ENCODE results near the gene PSMG2. TPM values are rescaled to one million over a fixed set of nuclear protein-coding genes. Genes with fewer than 3 reads are reported as not detected.

PSMG2 gene
- total RNA-seq, 1 experiment from 2014 or later: 84.3 TPM

DNA sequence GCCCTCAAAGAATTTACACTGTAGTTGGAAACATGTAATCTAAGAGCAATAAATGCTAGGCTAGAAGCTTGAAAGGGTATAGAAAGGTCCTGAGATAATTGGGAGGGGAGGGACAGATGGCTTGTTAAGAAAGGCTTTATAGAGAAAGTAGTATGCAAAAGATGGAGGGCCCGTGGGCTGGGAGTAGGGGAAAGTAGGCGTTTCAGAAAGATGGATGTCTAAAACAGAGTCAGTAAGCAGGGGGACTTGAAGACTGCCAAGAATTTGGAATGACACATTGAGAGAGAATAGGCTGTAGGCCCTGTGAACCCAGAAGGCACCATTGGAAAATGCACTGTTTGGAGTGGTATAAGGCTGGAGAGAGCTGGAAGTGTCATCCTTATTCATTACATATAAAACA, 822 bp downstream of the PSMG2 start (continued):
- TF ChIP-seq EZH2 (IDR thresholded peaks at IDR 0.05): no peak
- TF ChIP-seq, protein P1, sequence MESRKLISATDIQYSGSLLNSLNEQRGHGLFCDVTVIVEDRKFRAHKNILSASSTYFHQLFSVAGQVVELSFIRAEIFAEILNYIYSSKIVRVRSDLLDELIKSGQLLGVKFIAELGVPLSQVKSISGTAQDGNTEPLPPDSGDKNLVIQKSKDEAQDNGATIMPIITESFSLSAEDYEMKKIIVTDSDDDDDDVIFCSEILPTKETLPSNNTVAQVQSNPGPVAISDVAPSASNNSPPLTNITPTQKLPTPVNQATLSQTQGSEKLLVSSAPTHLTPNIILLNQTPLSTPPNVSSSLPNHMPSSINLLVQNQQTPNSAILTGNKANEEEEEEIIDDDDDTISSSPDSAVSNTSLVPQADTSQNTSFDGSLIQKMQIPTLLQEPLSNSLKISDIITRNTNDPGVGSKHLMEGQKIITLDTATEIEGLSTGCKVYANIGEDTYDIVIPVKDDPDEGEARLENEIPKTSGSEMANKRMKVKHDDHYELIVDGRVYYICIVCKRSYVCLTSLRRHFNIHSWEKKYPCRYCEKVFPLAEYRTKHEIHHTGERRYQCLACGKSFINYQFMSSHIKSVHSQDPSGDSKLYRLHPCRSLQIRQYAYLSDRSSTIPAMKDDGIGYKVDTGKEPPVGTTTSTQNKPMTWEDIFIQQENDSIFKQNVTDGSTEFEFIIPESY (IDR thresholded peaks at IDR 0.05; ENCODE audit: extremely low read depth, insufficient replicate concordance, low read length): no peak

DNA sequence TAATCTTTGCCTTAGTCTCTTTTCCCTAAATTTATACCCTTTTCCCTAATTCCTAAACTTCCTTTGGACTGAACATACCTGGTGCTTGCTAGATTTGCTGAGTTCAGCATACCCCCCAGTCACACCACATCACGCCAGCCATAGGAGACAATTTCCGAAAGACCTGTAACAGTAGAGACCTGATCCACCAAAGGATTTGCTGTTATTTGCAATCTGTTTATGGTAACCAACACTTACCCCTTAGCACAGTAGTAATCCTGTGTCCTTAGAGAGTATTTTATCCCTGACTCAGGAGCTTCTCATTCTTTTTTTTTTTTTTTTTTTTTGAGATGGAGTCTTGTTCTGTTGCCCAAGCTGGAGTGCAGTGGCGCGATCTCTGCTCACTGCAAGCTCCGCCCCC, 8.6 kb downstream of the PSMG2 start:
- intact Hi-C loops (cut with micrococcal nuclease): no loop called here
- no peak overlapping the region for H3K4me2 ChIP-seq (ENCODE audit: low read length)
- no peaks in the 10 kb centered on the region for H4K20me1 ChIP-seq (ENCODE audit: insufficient read depth)
- H3K4me1 ChIP-seq (ENCODE audit: control insufficient read depth in 1 of 2, insufficient read depth in 2 of 2, low read length in 2 of 2): no peaks in the 10 kb centered on the region
- RAD21 ChIA-PET (ENCODE audit: low non-redundant PET in 1 of 2, low total read pairs in 2 of 2, uncharacterized antibody in 2 of 2, unreplicated experiment in 2 of 2): no interaction called here
- POLR2A ChIA-PET: interaction anchor here (0.6 kb wide), 1 partner anchor 154 kb away, joined by 3 read pairs; no protein-coding TSS in a partner anchor
- peaks cover 27% of the 10 kb centered on the region for H3K79me2 ChIP-seq (ENCODE audit: insufficient read depth, low read length)
- DNase-seq (ENCODE audit: low read depth, low spot score): no peak
- H3K27me3 ChIP-seq (ENCODE audit: insufficient read depth, low read length): no peaks in the 10 kb centered on the region
- BruUV-seq (replicated peaks): no TSS peak
- H3K36me3 ChIP-seq (ENCODE audit: control insufficient read depth in 1 of 2, insufficient read depth in 2 of 2, low read length in 2 of 2): peaks cover 30 to 38% of the 10 kb centered on the region in 2 experiments
- ATAC-seq: no peak
- no peaks in the 10 kb centered on the region for H3K9me3 ChIP-seq (ENCODE audit: control insufficient read depth in 1 of 2, insufficient read depth in 1 of 2, low read depth in 1 of 2, low read length in 2 of 2)
- CTCF ChIA-PET: no interaction called here
- no peak overlapping the region for H2AFZ ChIP-seq (ENCODE audit: low read depth, low read length, poor library complexity, severe bottlenecking)
- no peak overlapping the region for H3K9ac ChIP-seq (ENCODE audit: low read length)
- H3K27ac ChIP-seq (ENCODE audit: low read depth, low read length): no peak overlapping the region
- no peaks in the 10 kb centered on the region for H3K9me2 ChIP-seq (ENCODE audit: insufficient read depth)
- H3K4me3 ChIP-seq (replicated peaks in 1 of 2; ENCODE audit: low read depth in 1 of 2, low read length in 2 of 2): no peak overlapping the region
- TF ChIP-seq EGR1 (IDR thresholded peaks at IDR 0.05; ENCODE audit: low read depth): no peak

DNA sequence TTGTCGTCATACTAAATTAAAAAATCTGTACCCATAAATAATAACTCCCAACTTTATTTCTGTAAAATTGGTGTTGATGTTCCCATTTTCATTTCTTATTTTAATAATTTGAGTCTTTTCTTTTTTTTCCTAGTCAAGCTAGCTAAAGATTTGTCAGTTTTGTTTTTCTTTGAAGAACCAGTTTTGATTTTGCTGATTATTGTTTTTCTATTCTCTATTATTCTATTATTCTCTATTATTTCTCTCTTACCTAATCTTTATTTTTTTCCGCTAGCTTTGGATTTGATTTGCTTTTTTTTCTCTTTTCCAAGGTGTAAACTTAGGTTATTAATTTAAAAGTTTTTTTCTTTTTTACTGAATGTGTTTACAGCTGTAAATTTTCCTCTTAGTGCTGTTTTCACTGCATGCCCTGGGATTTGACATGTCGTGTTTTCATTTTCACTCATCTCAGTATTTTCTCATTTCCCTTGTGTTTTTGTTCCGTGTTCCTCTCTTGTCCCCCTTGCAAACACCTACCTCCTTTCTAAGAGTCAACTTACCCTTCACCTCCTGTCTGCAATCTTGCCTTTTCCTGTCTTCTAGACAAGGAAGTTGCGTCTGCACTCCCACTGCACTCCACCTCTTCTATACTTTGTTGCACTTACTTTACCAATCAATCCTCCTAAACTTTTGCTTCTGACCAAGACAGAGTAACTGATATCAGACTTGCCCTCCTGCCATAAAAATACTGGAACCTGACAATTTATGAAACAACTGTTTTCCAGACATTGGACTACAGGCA, 18.8 kb downstream of the PSMG2 start:
- intact Hi-C loops (cut with micrococcal nuclease): no loop called here
- Histone ChIP-seq H3K36me3 (ENCODE audit: control insufficient read depth in 1 of 2, insufficient read depth in 2 of 2, low read length in 2 of 2) (peaks cover 34 to 40% of the 10 kb centered on the region in 2 experiments), H3K9ac (ENCODE audit: low read length) (no peak overlapping the region), H3K4me2 (ENCODE audit: low read length) (no peak overlapping the region), H3K79me2 (ENCODE audit: insufficient read depth, low read length) (no peaks in the 10 kb centered on the region), H3K27me3 (ENCODE audit: insufficient read depth, low read length) (no peaks in the 10 kb centered on the region), H3K27ac (ENCODE audit: low read depth, low read length) (no peak overlapping the region), H4K20me1 (ENCODE audit: insufficient read depth) (no peaks in the 10 kb centered on the region), H3K4me1 (ENCODE audit: control insufficient read depth in 1 of 2, insufficient read depth in 2 of 2, low read length in 2 of 2) (no peaks in the 10 kb centered on the region), H3K9me3 (ENCODE audit: control insufficient read depth in 1 of 2, insufficient read depth in 1 of 2, low read depth in 1 of 2, low read length in 2 of 2) (no peaks in the 10 kb centered on the region), H3K9me2 (ENCODE audit: insufficient read depth) (no peaks in the 10 kb centered on the region), H2AFZ (ENCODE audit: low read depth, low read length, poor library complexity, severe bottlenecking) (no peak overlapping the region), H3K4me3 (replicated peaks in 1 of 2; ENCODE audit: low read depth in 1 of 2, low read length in 2 of 2) (no peak overlapping the region)
- no peak for ATAC-seq
- ChIA-PET POLR2A (no interaction called here), RAD21 (ENCODE audit: low non-redundant PET in 1 of 2, low total read pairs in 2 of 2, uncharacterized antibody in 2 of 2, unreplicated experiment in 2 of 2) (no interaction called here), CTCF (interaction anchor here (1.5 kb wide), 1 partner anchor 212 kb away, joined by 5 read pairs; no protein-coding TSS in a partner anchor)
- no TSS peak for BruUV-seq (replicated peaks)
- DNase-seq (ENCODE audit: low read depth, low spot score): no peak
- TF ChIP-seq SIN3A (IDR thresholded peaks at IDR 0.05; ENCODE audit: low read depth) (no peak), FOSL1 (IDR thresholded peaks at IDR 0.05; ENCODE audit: low read depth) (no peak), POLR2A (IDR thresholded peaks at IDR 0.05; ENCODE audit: borderline replicate concordance, extremely low read depth, insufficient read depth, insufficient read length) (no peak), ZFX (IDR thresholded peaks at IDR 0.05) (no peak), SP1 (IDR thresholded peaks at IDR 0.05; ENCODE audit: low read depth) (no peak)
- TF ChIP-seq, protein P2, sequence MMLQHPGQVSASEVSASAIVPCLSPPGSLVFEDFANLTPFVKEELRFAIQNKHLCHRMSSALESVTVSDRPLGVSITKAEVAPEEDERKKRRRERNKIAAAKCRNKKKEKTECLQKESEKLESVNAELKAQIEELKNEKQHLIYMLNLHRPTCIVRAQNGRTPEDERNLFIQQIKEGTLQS (IDR thresholded peaks at IDR 0.05): no peak
